Fibroblast of gingiva (primary cell): ENCODE measurements around the gene TTF2.
A peak's percentile ranks its signal among the peaks of the same experiment; 100 is the strongest.

Experiments used
- DNase-seq: peaks from one replicate; pipeline ENCODE4 v3.0.0-alpha.2; 2011; ENCODE audit warnings: low read depth

Gene TTF2

GRCh38 chr1:117046781-117047180 is 13.3 kb upstream of the TTF2 start:
- no peak for DNase-seq

- no peak for DNase-seq
Measured at GRCh38 chr1:117047271-117047670, 12.9 kb upstream of the TTF2 start.

DNA sequence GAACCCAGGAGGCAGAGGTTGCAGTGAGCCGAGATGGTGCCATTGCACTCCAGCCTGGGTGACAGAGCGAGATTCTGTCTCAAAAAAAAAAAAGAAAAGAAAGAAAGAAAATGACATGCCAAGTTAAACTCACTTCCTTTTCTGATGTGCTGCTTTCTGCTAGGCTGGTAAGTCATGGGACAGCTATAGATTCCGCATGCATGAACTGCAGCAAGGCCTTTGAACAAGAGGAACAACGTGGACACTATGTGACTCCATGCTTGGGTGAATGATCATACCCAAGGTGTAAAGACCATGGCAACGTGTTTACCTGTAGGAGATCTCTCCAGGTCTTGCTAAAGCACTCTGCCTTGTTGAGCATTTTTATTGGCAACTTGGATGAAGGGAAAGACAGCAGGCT is 10.3 kb upstream of the TTF2 start:
- no peak for DNase-seq

DNA sequence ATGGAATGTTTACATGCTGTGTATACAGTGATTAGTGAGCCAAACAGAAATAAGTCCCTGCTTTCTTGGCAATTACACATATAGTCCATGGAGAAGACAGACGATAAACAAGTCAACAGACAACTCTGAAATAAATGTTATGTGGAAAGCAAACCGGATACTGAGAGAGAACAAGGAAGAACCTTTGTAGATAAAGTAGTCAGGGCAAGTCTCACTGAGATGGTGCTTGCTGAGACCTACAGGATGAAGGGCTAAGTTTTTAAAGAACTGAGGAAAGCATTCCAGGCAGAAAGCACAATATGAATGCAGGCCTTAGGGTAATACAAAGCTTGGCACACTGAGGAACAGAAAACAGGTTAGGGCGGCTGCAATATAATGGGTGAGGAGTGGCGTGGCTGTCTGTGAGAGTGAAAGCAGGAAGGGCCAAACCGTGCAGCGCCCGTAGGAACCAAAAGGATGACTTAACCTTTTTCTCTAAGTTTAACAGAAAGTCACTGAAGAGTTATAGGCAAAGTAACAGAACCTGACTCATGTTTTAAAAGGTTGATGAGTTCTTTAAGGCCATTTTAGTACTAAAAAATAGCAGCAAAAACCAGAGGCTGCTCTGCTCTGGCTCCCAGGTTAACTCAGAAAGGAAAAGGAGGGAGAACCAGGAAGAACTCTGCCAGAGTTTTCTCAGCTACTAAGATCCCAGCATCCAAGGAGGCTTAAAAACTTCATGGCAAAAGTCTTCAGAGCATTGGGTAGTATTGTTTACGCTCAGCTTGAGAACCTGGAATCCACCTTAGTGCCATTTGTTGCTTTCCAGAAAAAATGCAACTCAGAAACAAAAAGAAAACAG is 8.7 kb upstream of the TTF2 start:
- DNase-seq: no peak

- DNase-seq: no peak
Measured at GRCh38 chr1:117054068-117054467, 6.1 kb upstream of the TTF2 start.

DNA sequence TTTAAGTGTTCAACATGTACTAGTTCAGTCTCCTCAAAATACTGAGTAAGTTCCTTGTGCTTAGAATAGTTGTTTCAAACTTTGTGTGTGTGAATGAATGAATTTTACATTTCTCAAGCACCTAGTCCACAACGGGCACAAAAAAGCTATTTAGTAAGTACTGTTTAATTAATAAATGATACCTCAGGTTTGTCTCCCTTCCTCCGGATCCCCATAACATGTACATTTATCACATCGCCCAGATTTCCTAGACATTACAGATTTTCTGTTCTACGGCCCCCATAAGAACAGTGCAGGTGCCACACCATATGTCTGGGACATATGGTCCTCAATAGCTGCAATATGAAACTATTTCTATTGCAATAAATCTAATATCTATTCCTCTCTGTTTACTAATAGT is 1.3 kb upstream of the TTF2 start:
- DNase-seq: no peak

DNA sequence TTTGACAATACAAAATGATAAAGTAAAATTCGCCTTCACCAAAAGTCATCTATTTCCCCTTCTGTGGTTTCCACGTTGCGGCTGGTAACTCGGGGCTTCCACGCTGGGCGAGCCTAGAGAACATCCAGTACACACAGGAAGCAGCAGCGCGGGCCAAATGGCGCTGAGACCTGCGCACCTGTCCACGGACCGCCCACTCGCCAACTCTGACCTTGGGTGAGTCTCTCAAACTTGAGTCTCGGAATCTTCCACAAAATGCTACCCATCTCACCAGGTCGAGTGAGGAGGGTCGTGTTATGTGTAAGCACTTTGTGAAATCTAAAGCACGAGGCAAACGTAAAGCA is 820 bp upstream of the TTF2 start:
- DNase-seq: no peak

GRCh38 chr1:117060441-117061317 is 553 bp downstream of the TTF2 start:
- peak; percentile 30 for DNase-seq

DNA sequence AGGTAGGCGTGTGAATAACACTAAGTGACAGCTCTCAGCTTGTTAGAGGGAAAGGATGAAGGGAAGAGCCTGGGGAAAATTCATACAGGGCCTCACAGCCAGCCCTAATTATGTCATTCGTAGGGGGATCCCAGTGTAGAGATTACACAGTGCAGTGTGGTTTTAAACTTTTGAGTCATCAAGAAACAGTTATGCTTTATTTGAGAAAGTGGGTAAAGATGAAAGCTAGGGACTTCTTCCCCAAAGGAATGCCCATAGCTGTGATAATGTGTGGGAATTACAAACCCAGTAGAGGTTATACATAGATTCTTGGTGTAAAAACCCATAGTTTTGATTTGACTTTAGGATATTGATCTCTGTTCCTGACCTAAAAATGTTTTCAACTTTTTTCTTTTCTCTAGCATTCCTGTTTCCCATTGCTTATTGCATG is 1.9 kb downstream of the TTF2 start:
- no peak for DNase-seq

- no peak for DNase-seq
Measured at GRCh38 chr1:117066367-117066766, 6.2 kb downstream of the TTF2 start.

DNA sequence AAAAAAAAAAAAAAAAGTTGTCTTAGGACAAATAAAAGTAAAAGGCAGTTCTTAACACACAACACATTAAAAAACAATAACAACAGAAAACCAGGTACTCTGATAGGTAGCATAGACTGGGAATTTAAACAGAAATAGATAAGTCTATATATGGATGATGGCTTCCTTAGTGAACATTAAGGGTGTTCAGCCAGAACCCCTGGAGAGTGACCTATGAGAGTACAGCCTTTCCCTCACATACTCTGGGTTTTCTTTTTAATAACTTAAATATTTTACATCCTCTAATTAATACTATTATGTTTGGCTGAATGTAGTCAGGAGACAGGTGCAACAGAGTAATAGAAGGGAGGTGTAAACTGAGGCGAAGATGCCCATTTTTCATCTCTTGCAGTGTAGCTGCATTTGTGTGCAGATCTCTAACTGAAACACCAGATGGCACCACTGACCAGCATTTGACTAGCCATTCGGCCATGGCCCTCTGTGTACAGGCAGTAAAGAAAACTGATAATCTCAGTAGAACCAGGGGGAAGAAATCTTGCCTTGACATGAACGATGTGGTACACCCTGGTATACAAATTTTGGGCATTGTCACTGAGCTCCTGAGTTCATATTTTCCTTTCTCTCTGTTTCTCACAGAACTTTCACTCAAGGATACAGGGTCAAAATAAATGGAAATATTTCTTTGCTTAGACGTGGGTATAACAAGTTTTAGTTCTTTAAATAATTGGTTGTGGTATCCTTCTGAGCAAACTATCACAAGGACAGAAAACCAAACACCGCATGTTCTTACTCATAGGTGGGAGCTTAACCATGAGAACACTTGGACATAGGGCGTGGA is 7.6 kb downstream of the TTF2 start:
- peak; percentile 50 for DNase-seq

GRCh38 chr1:117068580-117068979 is 8.5 kb downstream of the TTF2 start:
- no peak for DNase-seq

- DNase-seq: no peak
Measured at GRCh38 chr1:117069220-117069844, 9.2 kb downstream of the TTF2 start.

- DNase-seq: peak; percentile 53
Measured at GRCh38 chr1:117070124-117070523, 10.0 kb downstream of the TTF2 start.

DNA sequence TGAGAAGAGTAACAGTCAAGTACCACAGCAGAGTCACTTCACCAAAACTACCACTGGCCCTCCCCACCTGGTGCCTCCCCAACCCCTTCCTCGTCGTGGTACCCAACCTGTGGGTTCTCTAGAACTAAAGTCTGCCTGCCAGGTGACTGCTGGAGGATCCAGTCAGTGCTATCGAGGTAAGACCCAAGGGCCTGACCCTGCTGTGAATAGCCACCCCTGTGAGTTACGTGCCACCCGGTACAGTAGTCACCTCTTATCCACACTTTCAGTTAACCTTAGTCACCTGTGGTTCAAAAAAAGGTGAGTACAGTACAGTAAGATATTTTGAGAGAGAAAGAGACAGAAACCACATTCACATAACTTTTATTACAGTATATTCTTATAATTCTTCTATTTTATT is 16.5 kb downstream of the TTF2 start:
- DNase-seq: no peak

DNA sequence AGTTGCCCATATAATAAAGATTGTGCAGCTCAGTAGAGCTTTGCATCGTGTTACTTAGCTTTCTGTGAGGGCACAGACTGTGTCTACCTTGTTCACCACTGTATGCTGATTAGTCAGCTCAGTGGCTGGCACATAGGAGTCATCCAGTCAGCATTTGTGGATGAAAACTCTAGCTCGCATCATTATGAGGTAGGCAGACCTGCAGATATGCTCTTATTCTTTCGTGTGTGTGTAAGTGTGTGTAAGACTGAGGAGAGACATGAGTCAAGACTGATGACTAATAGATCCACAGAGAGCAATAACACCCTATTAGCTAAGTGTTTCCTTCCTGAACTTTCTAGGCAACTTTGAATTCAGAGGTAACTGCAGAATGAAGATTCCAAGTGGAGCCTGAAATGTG is 17.1 kb downstream of the TTF2 start:
- DNase-seq: peak; percentile 53

DNA sequence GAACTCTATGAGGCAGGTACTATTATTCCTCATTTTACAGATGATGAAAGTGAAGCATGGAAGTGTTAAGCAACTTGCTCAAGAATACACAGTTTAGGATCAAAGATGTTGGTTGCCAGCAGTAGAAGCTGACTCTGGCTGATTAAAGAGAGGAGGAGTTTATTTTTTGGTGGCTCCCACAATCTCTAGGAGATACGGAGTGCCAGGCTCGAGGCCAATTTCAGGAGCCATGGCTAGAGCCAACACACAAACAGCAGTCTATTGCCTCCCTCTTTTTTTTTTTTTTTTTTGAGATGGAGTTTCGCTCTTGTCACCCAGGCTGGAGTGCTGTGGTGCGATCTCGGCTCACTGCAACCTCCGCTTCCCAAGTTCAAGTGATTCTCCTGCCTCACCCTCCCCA is 19.6 kb downstream of the TTF2 start:
- no peak for DNase-seq

DNA sequence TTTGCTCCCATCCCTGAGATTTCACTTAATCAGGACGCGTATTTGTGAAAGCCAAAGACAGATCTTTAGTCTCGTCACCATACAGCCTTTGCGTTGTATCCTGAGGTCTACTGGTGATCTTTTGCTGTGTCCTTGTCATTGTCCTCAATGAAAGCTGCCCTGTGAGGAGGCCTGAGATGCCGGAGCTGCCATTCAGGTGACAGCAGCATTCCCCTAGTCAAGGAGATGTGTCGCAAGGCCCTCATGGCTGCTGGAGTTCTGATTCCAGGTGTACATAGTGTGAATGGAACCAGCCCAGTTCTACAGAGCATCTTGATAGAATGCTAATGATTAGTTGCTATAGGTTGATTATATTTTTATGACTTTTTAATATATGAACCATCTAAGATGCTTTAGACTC is 24.1 kb downstream of the TTF2 start:
- DNase-seq: no peak

DNA sequence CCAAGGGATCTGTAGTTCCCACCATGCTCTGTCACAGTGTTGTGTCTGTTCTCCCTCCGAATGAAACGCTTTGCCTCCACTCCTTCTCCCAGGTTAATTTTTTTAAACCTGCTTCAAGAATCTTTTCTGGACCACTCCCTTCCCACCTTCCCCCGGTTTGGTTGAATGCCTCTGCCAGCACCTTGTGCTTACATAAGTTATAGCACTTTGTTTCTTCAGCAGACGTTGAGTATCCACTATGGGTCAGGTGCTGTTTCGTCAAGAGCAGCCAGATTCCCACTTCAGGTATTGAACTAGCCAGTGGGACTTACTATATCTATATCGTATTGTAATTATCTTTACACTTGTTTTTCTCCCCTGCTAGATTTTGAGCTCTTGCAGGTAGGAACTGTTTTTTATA is 27.6 kb downstream of the TTF2 start:
- no peak for DNase-seq

DNA sequence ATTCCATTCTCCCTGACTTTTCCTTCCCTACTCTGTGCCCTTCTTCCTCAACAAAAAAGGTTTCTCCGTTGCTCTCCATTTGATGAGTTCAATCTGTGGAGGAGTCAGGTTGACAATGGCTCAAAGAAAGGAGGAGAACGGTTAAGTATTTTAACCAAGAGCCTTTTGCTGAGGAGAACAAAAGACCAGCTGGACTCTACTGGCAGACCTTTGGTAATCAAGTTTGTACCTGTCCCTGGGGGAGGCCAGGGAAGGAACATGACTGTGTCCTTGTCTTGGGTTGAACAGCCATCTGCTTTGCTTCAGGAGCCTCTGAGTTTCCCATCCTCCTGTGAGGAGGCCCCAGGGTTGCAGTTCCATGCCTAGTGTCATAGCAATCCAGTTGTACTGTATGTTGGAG is 29.9 kb downstream of the TTF2 start:
- DNase-seq: no peak

DNA sequence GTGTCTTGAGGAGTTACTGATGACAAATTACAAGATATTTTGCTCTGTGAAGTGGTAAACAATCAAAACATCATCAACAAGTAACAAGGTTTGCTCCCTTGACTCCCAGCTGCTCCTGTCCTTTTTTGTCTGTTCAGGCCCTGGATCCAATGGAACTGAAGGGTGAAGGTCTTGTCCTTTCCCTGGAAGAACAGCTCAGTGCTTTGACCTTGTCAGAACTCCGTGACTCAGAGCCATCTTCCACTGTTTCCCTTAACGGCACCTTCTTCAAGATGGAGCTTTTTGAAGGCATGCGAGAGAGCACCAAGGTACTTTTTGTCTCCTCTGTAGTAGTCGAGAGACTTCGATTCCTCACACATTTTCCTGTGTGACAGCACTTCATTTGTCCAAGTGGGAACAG is 32.5 kb downstream of the TTF2 start:
- DNase-seq: no peak

DNA sequence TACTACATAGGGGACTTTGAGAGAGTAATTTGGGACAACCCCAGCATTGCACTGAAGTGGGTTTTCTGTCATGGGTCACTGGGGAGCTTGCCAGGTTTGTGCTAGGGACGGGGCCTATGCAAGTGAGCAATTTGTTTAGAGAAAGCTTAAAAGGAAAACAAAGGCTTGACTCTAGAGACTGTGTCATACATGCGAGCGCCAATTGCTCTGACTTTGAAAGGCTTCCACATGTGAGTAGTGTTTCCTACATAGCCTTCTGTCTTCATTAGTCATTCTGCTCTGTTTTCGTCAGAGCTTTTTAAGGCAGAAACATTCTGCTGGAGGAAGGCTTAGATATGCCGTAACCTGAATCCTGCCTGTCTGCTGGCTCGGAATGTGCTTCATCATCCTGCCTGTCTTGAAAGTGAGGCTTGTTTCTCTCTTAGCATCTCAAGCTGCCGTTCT is 33.0 kb downstream of the TTF2 start:
- peak; percentile 97 for DNase-seq
